H1 (cell line): ENCODE measurements around the gene KLHL17. TPM values are rescaled to one million over a fixed set of nuclear protein-coding genes. Genes with fewer than 3 reads are reported as not detected.

Experiments used
- CTBP2 ChIP-seq: IDR thresholded peaks from 2 replicates; pipeline ENCODE4 v1.7.0; 2011; ENCODE audit warnings: borderline replicate concordance, mild to moderate bottlenecking, moderate library complexity, mixed read lengths, low read length; ENCODE audit not compliant: insufficient read depth, insufficient read length
- EGR1 ChIP-seq: IDR thresholded peaks from 2 replicates; pipeline ENCODE4 v1.6.1; 2011; ENCODE audit warnings: low read depth, low read length, borderline replicate concordance
- GABPA ChIP-seq: IDR thresholded peaks from 2 replicates; pipeline ENCODE4 v1.6.1; 2011; ENCODE audit warnings: mild to moderate bottlenecking, low read length, moderate library complexity, borderline replicate concordance; ENCODE audit not compliant: insufficient read depth
- RAD21 ChIP-seq, 2 experiments: IDR thresholded peaks in 1 of 2; conservative IDR thresholded peaks in 1 of 2; 2 replicates each; pipeline ENCODE4 v1.6.1; 2011; ENCODE audit warnings: low read depth in 2 of 2, low read length in 2 of 2, improper control_type of control experiment in 1 of 2, inconsistent platforms in 1 of 2, mild to moderate bottlenecking in 1 of 2, moderate library complexity in 1 of 2
- RBBP5 ChIP-seq: IDR thresholded peaks from 2 replicates; pipeline ENCODE4 v1.7.1; 2012; ENCODE audit warnings: low read depth, mild to moderate bottlenecking, inconsistent platforms, low read length, moderate library complexity, borderline replicate concordance
- SIX5 ChIP-seq: IDR thresholded peaks from 2 replicates; pipeline ENCODE4 v1.6.1; 2011; ENCODE audit warnings: mild to moderate bottlenecking, low read depth, low read length
- SP4 ChIP-seq: IDR thresholded peaks from 2 replicates; pipeline ENCODE4 v1.6.1; 2012; ENCODE audit warnings: low read length, inconsistent platforms
- YY1 ChIP-seq: IDR thresholded peaks from 2 replicates; pipeline ENCODE4 v1.6.1; 2011; ENCODE audit warnings: low read depth, mild to moderate bottlenecking, low read length
- polyA plus RNA-seq, 7 experiments: library from polyadenylated mRNA; depleted of rRNA in 3 of 7; stranded (reverse) in 5 of 7; unstranded in 2 of 7; fragments of >200 nt in 5 of 7; fragments of 200-250 nt in 2 of 7; gene quantifications; 1 replicate in 5 of 7; 2 replicates in 1 of 7; 4 replicates in 1 of 7; pipeline versions ENCODE4 v1.2.1 to v1.2.3, GENCODE V29; 2011 to 2013; ENCODE audit warnings: missing spikeins in 2 of 7, mixed read lengths in 2 of 7
- total RNA-seq: library from RNA; stranded (reverse); fragmentation: NEBNext Ultra II Directional; extraction: Animal tissue kit (Norgen Biotek cat#: 25700); gene quantifications from 2 replicates; pipeline ENCODE4 v1.2.1, GENCODE V29; 2021

KLHL17 gene
- total and polyA plus RNA-seq, 2 of the 8 experiments (the other 6 are each of a cell fraction or from before 2014, with no cell fraction given) = 32.6 to 36.1 TPM

DNA sequence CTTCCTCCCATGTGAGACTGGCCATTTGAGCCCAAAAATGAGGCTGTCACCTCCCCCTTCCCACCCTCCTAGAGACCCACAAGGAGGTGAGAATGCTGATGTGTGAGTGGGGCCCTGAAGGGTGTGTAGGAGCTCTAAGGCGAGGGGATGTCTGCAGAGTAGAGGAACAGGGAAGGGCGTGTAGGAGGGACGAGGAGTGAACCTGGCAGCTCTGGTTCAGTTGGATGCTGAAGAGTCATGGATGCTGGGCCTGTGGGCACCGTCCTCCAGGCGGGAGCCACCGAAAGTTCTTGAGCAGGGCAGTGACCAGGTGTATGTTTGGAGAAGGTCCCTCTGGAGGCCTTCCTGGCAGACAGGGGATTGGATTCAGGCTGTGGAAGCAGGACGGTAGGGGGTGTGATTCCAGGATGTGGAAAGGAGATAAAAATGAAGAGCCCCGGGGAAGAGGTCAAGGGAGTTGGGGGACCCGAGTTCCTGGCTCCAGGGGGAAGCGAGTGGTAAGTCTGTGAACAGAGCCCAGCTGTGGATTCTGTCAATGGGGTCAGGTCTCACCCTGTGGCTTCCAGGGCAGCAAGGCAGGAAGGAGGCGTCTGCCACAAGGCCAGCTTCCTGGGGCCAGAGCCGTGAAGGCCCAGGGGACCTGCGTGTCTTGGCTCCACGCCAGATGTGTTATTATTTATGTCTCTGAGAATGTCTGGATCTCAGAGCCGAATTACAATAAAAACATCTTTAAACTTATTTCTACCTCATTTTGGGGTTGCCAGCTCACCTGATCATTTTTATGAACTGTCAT, 28.8 kb upstream of the KLHL17 start (continued):
- TF ChIP-seq RAD21 (IDR thresholded peaks at IDR 0.05 in 1 of 2, conservative IDR thresholded peaks at IDR 0.05 in 1 of 2; ENCODE audit: low read depth in 2 of 2, low read length in 2 of 2) = no peak
- no peak for TF ChIP-seq EGR1
- TF ChIP-seq SIX5 = no peak
- no peak for TF ChIP-seq RBBP5
- no peak for TF ChIP-seq YY1
- no peak for TF ChIP-seq GABPA
- TF ChIP-seq SP4 = no peak
- TF ChIP-seq CTBP2 = no peak
- TF ChIP-seq, all 59 proteins: peak for 0
